Measurements from ENCODE around the gene PCNX2. TPM values are rescaled to one million over a fixed set of nuclear protein-coding genes. Genes with fewer than 3 reads are reported as not detected.

PCNX2 gene
- total RNA-seq, 2 experiments from 2014 or later = 46.4 to 49.4 TPM

DNA sequence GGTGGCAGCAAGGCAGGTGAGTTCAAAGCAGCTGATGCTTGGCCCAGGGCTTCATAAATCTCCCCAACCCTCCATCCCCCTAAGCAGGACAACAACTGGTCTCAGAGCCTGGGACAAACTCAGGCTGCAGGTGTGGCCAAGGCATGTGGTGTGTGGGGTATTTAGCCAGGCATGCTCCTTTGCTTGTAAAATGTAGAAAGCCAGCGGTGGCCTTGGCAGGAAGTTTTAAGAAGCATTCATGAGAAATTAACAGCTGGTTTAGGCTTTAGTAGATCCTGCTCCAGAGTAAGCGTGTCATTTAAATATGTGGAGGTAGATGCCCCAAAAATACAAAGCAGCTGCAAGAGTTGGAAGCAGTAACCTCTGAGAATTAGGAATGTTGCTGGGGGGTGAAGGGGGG lies 300.3 kb downstream of the PCNX2 start:
- no peaks in the 10 kb centered on the region for H3K4me1 Mint-ChIP-seq (ENCODE audit: low read depth)
- H3K27me3 ChIP-seq (ENCODE audit: control insufficient read depth in 1 of 2, insufficient read depth in 2 of 2, low read length in 2 of 2) = no peaks in the 10 kb centered on the region
- no peak overlapping the region for H3K4me3 Mint-ChIP-seq
- H3K9me3 ChIP-seq (ENCODE audit: control insufficient read depth in 1 of 2, insufficient read depth in 1 of 2, low read length in 2 of 2) = peaks cover 0 to 10% of the 10 kb centered on the region in 2 experiments
- no peak overlapping the region for H3K27ac ChIP-seq (ENCODE audit: low read depth in 1 of 2, low read length in 2 of 2)
- no peak for ATAC-seq (ENCODE audit: poor library complexity)
- H3K9me3 Mint-ChIP-seq = no peaks in the 10 kb centered on the region
- ChIA-PET CTCF (no interaction called here), POLR2A (no interaction called here)
- peaks cover 96% of the 10 kb centered on the region for H3K36me3 Mint-ChIP-seq (ENCODE audit: low read depth)
- no peak overlapping the region for H3K27ac Mint-ChIP-seq
- no peak overlapping the region for H3K4me3 ChIP-seq (ENCODE audit: low read length)
- H3K27me3 Mint-ChIP-seq = no peaks in the 10 kb centered on the region
- intact Hi-C loops (cut with DNase I, micrococcal nuclease) = no loop called here
- TF ChIP-seq, protein P1, sequence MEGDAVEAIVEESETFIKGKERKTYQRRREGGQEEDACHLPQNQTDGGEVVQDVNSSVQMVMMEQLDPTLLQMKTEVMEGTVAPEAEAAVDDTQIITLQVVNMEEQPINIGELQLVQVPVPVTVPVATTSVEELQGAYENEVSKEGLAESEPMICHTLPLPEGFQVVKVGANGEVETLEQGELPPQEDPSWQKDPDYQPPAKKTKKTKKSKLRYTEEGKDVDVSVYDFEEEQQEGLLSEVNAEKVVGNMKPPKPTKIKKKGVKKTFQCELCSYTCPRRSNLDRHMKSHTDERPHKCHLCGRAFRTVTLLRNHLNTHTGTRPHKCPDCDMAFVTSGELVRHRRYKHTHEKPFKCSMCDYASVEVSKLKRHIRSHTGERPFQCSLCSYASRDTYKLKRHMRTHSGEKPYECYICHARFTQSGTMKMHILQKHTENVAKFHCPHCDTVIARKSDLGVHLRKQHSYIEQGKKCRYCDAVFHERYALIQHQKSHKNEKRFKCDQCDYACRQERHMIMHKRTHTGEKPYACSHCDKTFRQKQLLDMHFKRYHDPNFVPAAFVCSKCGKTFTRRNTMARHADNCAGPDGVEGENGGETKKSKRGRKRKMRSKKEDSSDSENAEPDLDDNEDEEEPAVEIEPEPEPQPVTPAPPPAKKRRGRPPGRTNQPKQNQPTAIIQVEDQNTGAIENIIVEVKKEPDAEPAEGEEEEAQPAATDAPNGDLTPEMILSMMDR (IDR thresholded peaks at IDR 0.05) = no peak
- DNase-seq = no peak
- H3K36me3 ChIP-seq (ENCODE audit: insufficient read depth, low read length) = peaks cover 68% of the 10 kb centered on the region
- no peaks in the 10 kb centered on the region for H3K4me1 ChIP-seq (ENCODE audit: insufficient read depth, low read length)

DNA sequence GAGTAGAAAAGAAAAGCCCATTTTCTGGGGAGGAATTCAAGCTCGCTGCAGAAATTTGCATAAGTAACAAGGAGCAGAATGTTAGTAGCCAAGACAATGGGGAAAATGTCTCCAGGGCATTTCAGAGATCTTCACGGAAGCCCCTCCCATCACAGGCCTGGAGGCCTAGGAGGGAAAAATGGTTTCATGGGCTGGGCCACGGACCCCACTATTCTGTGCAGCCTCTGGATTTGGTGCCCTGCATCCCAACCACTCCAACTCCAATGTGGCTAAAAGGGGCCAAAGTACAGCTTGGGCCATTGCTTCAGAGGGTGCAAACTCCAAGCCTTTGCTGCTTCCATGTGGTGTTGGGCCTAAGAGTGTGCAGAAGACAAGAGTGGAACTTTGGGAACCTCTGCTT lies 302.0 kb downstream of the PCNX2 start:
- ChIA-PET CTCF (no interaction called here), POLR2A (no interaction called here)
- no peak for ATAC-seq (ENCODE audit: poor library complexity)
- no peak for DNase-seq
- no peak overlapping the region for H3K27ac Mint-ChIP-seq
- Histone ChIP-seq H3K27ac (ENCODE audit: low read depth in 1 of 2, low read length in 2 of 2) (no peak overlapping the region), H3K36me3 (ENCODE audit: insufficient read depth, low read length) (peaks cover 56% of the 10 kb centered on the region), H3K4me3 (ENCODE audit: low read length) (no peak overlapping the region), H3K27me3 (ENCODE audit: control insufficient read depth in 1 of 2, insufficient read depth in 2 of 2, low read length in 2 of 2) (no peaks in the 10 kb centered on the region), H3K9me3 (ENCODE audit: control insufficient read depth in 1 of 2, insufficient read depth in 1 of 2, low read length in 2 of 2) (peaks cover 0 to 10% of the 10 kb centered on the region in 2 experiments), H3K4me1 (ENCODE audit: insufficient read depth, low read length) (no peaks in the 10 kb centered on the region)
- intact Hi-C loops (cut with DNase I, micrococcal nuclease) = no loop called here
- no peaks in the 10 kb centered on the region for H3K27me3 Mint-ChIP-seq
- H3K4me3 Mint-ChIP-seq = no peak overlapping the region
- peaks cover 89% of the 10 kb centered on the region for H3K36me3 Mint-ChIP-seq (ENCODE audit: low read depth)
- H3K9me3 Mint-ChIP-seq = no peaks in the 10 kb centered on the region
- no peaks in the 10 kb centered on the region for H3K4me1 Mint-ChIP-seq (ENCODE audit: low read depth)
- TF ChIP-seq, protein P1 (IDR thresholded peaks at IDR 0.05) = no peak

DNA sequence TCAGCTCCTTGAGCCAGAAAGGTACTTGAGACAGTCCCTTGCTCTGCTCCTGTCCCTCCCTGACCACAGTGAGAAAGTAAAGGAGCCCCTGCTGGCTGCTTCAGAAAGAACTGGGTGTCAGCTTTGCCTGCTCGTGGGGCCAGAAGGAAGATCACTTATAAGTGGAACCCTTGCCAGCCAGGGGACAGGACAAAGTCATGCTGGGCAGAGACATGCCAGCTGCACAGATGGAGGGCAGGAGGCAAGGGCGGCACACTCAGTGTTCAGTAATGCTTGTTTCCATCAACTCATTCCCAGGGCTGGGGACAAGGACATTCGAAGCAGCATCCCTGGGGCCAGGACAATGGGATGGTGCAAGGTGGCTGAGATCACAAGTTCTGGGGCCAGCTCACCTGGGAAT lies 303.3 kb downstream of the PCNX2 start:
- intact Hi-C loops (cut with DNase I, micrococcal nuclease) = no loop called here
- no peak overlapping the region for H3K27ac Mint-ChIP-seq
- Histone ChIP-seq H3K27ac (ENCODE audit: low read depth in 1 of 2, low read length in 2 of 2) (no peak overlapping the region), H3K4me1 (ENCODE audit: insufficient read depth, low read length) (no peaks in the 10 kb centered on the region), H3K36me3 (ENCODE audit: insufficient read depth, low read length) (peaks cover 43% of the 10 kb centered on the region), H3K4me3 (ENCODE audit: low read length) (no peak overlapping the region), H3K27me3 (ENCODE audit: control insufficient read depth in 1 of 2, insufficient read depth in 2 of 2, low read length in 2 of 2) (no peaks in the 10 kb centered on the region), H3K9me3 (ENCODE audit: control insufficient read depth in 1 of 2, insufficient read depth in 1 of 2, low read length in 2 of 2) (peaks cover 0 to 10% of the 10 kb centered on the region in 2 experiments)
- H3K4me3 Mint-ChIP-seq = no peak overlapping the region
- peaks cover 76% of the 10 kb centered on the region for H3K36me3 Mint-ChIP-seq (ENCODE audit: low read depth)
- no peak for DNase-seq
- no peak for ATAC-seq (ENCODE audit: poor library complexity)
- H3K9me3 Mint-ChIP-seq = no peaks in the 10 kb centered on the region
- POLR2A ChIA-PET = no interaction called here
- TF ChIP-seq, protein P1 (IDR thresholded peaks at IDR 0.05) = no peak
- CTCF ChIA-PET = no interaction called here
- H3K4me1 Mint-ChIP-seq (ENCODE audit: low read depth) = no peaks in the 10 kb centered on the region
- H3K27me3 Mint-ChIP-seq = no peaks in the 10 kb centered on the region
